GM12801 (cell line): Measurements from ENCODE around the gene WFS1.

ENCODE experiments used
- TF ChIP-seq, protein P1 (sequence below): IDR thresholded peaks from one replicate; pipeline ENCODE4 v1.5.1; 2011; ENCODE audit warnings: control low read depth; ENCODE audit not compliant: insufficient read length; ENCODE audit errors: extremely low read depth

WFS1 gene

DNA sequence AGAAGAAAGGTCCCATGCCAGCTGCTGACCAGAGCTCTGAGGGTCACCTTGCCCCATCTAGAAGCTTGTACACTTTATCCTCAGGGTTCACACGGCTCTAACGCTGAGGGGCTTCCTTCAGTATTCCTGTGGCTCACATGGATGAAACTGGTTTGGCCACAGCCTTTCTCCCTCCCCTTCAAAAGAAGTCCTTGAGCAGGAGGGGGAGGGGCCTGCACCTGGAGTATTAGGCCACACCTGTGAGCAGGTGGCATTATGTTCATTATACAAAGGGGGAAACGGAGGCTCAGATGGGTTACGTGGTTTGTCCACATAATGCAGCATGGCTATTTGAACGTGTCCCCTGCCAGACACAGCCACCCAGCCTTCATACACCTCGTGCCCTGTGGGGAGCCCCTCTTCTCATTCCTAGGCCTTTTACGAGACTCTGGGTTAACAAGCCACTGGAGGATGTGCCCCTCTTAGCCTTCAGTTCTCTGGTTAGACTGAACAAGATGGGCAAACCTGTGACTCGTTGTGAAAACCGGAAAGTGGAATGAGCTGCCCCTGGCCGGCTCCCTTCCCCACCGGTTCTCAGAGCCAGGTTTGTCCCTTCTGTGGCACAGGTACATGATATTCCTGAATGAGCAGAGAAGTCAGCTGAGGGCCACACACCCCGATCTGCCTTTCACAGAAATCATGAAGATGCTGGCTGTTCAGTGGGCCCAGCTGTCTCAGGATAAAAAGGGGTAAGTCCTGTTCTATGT is 42.1 kb upstream of the WFS1 start:
- TF ChIP-seq, protein P1, sequence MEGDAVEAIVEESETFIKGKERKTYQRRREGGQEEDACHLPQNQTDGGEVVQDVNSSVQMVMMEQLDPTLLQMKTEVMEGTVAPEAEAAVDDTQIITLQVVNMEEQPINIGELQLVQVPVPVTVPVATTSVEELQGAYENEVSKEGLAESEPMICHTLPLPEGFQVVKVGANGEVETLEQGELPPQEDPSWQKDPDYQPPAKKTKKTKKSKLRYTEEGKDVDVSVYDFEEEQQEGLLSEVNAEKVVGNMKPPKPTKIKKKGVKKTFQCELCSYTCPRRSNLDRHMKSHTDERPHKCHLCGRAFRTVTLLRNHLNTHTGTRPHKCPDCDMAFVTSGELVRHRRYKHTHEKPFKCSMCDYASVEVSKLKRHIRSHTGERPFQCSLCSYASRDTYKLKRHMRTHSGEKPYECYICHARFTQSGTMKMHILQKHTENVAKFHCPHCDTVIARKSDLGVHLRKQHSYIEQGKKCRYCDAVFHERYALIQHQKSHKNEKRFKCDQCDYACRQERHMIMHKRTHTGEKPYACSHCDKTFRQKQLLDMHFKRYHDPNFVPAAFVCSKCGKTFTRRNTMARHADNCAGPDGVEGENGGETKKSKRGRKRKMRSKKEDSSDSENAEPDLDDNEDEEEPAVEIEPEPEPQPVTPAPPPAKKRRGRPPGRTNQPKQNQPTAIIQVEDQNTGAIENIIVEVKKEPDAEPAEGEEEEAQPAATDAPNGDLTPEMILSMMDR, result no peak

DNA sequence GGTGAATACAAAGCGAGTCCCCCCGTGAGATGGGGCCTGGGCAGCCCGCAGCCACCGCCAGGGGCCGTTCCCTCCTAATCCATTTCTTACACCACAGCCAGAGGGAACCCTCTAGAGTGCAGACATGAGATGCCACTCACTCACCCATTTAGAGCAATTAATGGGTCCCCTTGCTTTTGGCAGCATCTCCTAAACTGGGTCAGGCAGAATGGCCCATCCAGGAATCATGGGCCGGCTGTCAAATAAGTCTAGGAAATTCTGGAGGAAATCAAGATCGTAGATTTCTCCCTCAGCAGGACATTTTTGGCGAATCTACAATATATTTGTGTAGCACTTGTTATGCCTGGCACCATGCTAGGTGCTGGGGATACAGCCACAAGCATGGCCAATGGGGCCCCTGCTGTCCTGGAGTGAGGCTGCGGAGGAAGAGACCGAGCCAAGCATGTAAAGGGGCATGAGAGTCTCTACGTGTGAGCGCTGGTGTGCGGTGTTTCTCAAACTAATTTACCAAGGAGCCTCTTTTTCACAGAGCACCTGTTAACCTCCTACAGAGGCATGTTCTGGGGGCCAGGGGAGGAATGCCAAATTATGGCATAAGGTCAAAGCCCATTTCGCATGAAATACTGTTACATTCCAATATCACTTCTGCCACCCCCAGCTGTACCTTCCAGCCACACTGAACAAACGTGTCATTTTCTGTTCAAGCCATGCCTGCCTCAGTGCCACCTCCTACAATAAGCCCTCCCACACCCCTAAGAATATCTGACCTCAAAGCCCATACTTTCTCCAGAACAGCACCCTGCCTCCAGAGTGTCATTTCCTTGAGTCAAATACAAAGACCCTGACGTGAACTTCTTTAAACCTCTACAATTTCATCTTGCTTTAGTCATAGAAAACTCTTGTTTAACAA is 41.2 kb upstream of the WFS1 start:
- TF ChIP-seq, protein P1, result no peak

DNA sequence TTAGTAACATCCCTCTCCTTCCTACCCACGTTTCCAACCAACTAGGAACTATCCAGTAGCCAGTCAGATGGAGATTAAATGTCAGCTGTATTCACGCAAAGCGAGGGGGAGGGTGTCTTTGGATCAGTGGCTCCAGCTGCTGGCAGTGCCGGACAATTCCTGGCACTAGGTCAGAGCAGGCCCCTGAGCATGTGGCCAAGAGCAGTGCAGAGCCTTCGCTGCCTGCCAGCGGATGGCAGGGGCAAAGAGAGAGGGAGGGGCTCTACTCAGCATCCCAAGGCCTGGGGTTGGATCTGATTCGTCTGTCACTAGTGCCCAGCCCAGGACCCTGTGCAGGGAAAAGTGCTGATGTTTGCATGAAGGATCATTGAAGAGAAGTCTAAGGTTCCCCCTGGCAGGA is 40.6 kb upstream of the WFS1 start:
- TF ChIP-seq, protein P1, result no peak

DNA sequence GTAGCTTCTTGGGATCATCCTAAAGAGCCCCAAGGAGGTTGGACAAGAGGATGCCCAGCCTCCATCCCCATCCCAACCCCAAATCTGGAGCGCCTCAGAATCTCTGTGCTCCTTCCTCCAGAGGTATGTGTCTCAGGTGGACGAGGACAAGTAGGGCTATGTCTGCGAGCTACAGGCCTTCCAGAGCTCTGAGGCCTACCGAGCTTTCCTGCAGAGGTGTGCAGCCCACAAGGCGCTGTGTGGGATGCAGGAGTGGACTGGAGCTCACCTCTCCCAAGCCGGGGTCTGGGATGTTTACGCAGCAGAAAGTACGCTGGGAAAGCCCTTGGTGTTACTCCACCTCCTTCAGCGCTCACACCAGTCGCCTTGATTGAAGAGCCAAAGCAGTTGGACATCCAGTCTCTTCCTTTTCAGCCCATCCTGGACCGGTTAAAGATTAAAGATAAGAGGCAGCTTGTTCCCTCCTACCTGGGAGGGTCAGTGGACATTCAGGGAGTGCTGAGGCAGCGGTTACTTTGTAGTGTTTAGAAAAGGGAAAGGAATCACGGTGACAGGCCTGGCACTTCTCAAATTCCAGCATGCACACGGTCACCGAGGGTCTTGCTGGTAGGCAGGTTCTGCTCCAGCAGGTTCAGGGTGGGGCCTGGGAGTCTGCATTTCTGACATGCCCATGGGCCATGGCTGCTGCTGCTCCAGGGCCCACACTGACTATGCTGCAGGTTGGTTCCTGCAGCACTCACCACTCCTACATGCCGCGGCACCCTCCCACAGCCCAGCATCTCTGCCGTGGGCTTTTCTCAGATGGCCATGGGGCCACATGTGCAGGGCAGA is 39.8 kb upstream of the WFS1 start:
- TF ChIP-seq, protein P1, result no peak

DNA sequence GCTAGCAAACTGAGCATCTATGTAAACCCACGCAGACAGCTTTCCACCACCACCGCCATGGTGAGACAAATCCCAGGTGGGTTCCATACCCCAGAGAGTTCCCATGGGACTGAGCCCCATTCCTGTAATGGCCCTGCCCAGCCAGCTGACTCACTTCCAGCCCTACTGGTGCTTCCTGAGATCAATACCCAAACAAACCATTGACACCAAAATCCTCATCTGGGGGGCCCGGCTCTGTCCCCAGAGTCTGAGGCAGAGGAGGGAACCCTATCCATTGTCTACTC is 39.2 kb upstream of the WFS1 start:
- TF ChIP-seq, protein P1, result no peak

DNA sequence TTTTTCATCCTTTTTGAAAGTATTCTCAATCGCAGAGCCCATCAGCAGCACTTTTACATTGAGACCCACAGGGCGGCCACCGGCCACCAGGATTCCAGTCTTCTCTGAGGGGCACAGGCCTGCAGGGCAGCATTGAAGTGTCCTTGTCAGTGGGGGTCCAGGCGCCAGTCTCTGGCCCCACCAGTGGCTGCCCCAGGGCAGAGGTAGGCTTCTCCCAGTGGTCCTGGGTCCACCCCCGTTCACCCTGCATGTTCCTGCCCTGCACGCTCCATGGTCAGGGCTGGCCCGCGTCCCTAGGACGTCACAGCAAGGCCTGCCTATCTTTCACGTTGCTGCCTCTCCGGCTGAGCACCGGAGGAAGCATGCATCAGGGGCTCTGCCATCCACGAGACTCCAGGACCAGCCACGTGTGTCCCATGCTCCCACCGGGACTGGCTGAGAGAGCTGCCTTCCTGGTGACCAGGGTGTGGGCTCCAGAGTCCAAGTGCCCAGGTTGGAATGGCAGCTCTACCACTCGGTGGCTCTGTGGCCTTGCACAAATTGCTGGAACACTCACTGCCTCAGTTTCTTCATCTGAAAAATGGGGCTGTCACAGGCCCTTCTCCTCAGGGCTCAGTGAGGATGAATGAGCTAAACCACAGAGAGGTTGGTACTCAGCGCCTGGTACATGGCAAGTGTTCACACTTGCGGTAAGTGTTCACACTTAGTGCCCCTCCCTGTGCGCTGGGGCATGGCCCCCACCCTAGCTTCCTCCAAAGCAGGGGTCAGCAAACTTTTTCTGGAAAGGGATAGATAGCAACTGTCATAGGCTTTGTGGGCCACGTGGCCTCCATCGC is 38.6 kb upstream of the WFS1 start:
- TF ChIP-seq, protein P1, result no peak
